ENCODE results near the gene CNTN4. TPM values are rescaled to one million over a fixed set of nuclear protein-coding genes. Genes with fewer than 3 reads are reported as not detected.

Gene CNTN4
- total RNA-seq, 2 experiments from 2014 or later, result not detected

- H3K9me3 Mint-ChIP-seq (ENCODE audit: low read depth), result no peaks in the 10 kb centered on the region
- H3K27ac Mint-ChIP-seq, result no peak overlapping the region
- H3K4me3 Mint-ChIP-seq, result no peak overlapping the region
- ATAC-seq, result no peak
- no peaks in the 10 kb centered on the region for H3K36me3 Mint-ChIP-seq
- H3K4me1 Mint-ChIP-seq, result no peaks in the 10 kb centered on the region
- no peak for DNase-seq
- CTCF ChIA-PET, result no interaction called here
- no peaks in the 10 kb centered on the region for H3K27me3 Mint-ChIP-seq
Measured at GRCh38 chr3:2543247-2543646, 444.6 kb downstream of the CNTN4 start.

DNA sequence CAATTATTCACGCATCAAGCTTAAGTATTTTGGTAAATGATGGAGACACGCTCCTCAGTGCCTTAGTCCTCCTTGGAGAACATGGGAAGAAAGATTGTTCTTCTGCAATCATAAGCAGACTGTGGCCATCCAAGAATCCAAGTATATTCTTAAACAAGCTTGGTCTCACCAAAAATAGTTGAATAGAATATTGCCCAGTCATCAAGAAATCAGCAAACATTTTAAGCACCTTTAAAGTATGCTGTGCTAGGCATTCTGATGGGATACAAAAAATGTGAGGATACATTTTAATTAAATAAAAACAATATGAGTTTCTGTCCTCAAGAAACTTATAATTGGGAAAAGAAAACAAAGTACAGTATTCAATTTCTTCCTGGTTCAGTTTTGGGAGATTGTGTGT is 445.5 kb downstream of the CNTN4 start:
- no peaks in the 10 kb centered on the region for H3K27me3 Mint-ChIP-seq
- H3K4me3 Mint-ChIP-seq, result no peak overlapping the region
- no peak overlapping the region for H3K27ac Mint-ChIP-seq
- no peaks in the 10 kb centered on the region for H3K9me3 Mint-ChIP-seq (ENCODE audit: low read depth)
- no peaks in the 10 kb centered on the region for H3K36me3 Mint-ChIP-seq
- H3K4me1 Mint-ChIP-seq, result no peaks in the 10 kb centered on the region
- DNase-seq (no peak), ATAC-seq (no peak)
- CTCF ChIA-PET, result no interaction called here

GRCh38 chr3:2544718-2545117 is 446.1 kb downstream of the CNTN4 start:
- CTCF ChIA-PET, result no interaction called here
- Mint-ChIP-seq H3K4me3 (no peak overlapping the region), H3K9me3 (ENCODE audit: low read depth) (no peaks in the 10 kb centered on the region), H3K27me3 (no peaks in the 10 kb centered on the region), H3K27ac (no peak overlapping the region), H3K4me1 (no peaks in the 10 kb centered on the region), H3K36me3 (no peaks in the 10 kb centered on the region)
- no peak for ATAC-seq
- DNase-seq, result no peak

GRCh38 chr3:2547049-2547448 is 448.4 kb downstream of the CNTN4 start:
- no peaks in the 10 kb centered on the region for H3K4me1 Mint-ChIP-seq
- no peak overlapping the region for H3K27ac Mint-ChIP-seq
- DNase-seq (no peak), ATAC-seq (no peak)
- H3K27me3 Mint-ChIP-seq, result no peaks in the 10 kb centered on the region
- CTCF ChIA-PET, result no interaction called here
- H3K36me3 Mint-ChIP-seq, result no peaks in the 10 kb centered on the region
- H3K4me3 Mint-ChIP-seq, result no peak overlapping the region
- peaks cover 3% of the 10 kb centered on the region for H3K9me3 Mint-ChIP-seq (ENCODE audit: low read depth)

DNA sequence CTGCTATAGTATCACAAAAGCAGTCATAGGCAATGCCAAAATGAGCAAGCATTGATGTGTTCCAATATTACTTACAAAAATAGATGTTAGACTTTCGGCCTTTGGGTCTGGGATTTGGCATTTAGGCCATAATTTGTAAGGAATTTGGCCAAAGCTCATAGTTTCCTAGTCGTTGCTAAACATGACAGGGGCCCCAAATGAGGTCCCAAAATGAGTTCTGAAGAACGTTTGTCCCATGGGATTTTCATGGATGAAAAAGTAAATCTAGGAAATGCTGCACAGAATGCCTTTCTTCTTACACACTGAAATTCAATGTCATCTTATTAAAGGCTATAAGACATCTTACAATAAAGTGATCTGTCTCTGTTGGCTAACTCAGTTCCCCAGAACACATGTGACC is 456.0 kb downstream of the CNTN4 start:
- no peak for ATAC-seq
- CTCF ChIA-PET, result no interaction called here
- Mint-ChIP-seq H3K4me1 (no peaks in the 10 kb centered on the region), H3K36me3 (no peaks in the 10 kb centered on the region), H3K27me3 (no peaks in the 10 kb centered on the region), H3K4me3 (no peak overlapping the region), H3K27ac (no peak overlapping the region), H3K9me3 (ENCODE audit: low read depth) (peaks cover 3% of the 10 kb centered on the region)
- no peak for DNase-seq

DNA sequence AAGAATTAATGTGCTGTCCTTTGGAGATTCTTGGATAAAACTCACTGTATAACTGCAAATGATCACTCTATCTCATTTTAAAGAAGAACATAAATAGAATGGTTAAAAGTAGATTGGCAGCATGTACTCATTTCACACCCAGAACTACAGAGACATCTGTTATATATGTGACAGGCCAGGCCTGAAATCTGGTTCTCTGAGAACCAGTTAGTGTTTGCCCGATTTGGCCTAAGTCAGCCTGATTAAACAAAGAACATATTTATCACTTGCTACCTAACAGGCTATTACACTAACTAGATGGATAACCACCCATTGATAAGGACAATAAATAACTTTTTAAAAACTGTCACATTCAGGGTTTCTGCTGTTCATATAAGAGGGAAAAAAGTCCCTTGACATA is 460.1 kb downstream of the CNTN4 start:
- H3K9me3 Mint-ChIP-seq (ENCODE audit: low read depth), result no peaks in the 10 kb centered on the region
- H3K36me3 Mint-ChIP-seq, result no peaks in the 10 kb centered on the region
- no peak overlapping the region for H3K4me3 Mint-ChIP-seq
- CTCF ChIA-PET, result no interaction called here
- H3K27ac Mint-ChIP-seq, result no peak overlapping the region
- H3K4me1 Mint-ChIP-seq, result no peaks in the 10 kb centered on the region
- no peaks in the 10 kb centered on the region for H3K27me3 Mint-ChIP-seq
- no peak for ATAC-seq
- no peak for DNase-seq

- H3K27me3 Mint-ChIP-seq, result no peaks in the 10 kb centered on the region
- DNase-seq, result no peak
- H3K4me1 Mint-ChIP-seq, result no peaks in the 10 kb centered on the region
- no peaks in the 10 kb centered on the region for H3K36me3 Mint-ChIP-seq
- H3K4me3 Mint-ChIP-seq, result no peak overlapping the region
- CTCF ChIA-PET, result interaction anchor here (1.2 kb wide), 1 partner anchor 17 kb away, joined by 3 read pairs; no protein-coding TSS in a partner anchor
- no peak for ATAC-seq
- no peak overlapping the region for H3K27ac Mint-ChIP-seq
- no peaks in the 10 kb centered on the region for H3K9me3 Mint-ChIP-seq (ENCODE audit: low read depth)
Measured at GRCh38 chr3:2567451-2567850, 468.8 kb downstream of the CNTN4 start.

- CTCF ChIA-PET, result interaction anchor here (0.7 to 1.2 kb wide), 2 partner anchors 16 to 321 kb away, joined by 3 read pairs; no protein-coding TSS in a partner anchor
- no peaks in the 10 kb centered on the region for H3K9me3 Mint-ChIP-seq (ENCODE audit: low read depth)
- ATAC-seq (no peak), DNase-seq (no peak)
- H3K27me3 Mint-ChIP-seq, result no peaks in the 10 kb centered on the region
- no peak overlapping the region for H3K27ac Mint-ChIP-seq
- H3K4me3 Mint-ChIP-seq, result no peak overlapping the region
- H3K4me1 Mint-ChIP-seq, result no peaks in the 10 kb centered on the region
- no peaks in the 10 kb centered on the region for H3K36me3 Mint-ChIP-seq
Measured at GRCh38 chr3:2568156-2568555, 469.5 kb downstream of the CNTN4 start.

- no peak overlapping the region for H3K27ac Mint-ChIP-seq
- ATAC-seq (no peak), DNase-seq (no peak)
- CTCF ChIA-PET, result no interaction called here
- H3K4me1 Mint-ChIP-seq, result no peaks in the 10 kb centered on the region
- H3K4me3 Mint-ChIP-seq, result no peak overlapping the region
- H3K36me3 Mint-ChIP-seq, result no peaks in the 10 kb centered on the region
- no peaks in the 10 kb centered on the region for H3K27me3 Mint-ChIP-seq
- H3K9me3 Mint-ChIP-seq (ENCODE audit: low read depth), result no peaks in the 10 kb centered on the region
Measured at GRCh38 chr3:2568929-2569328, 470.3 kb downstream of the CNTN4 start.

DNA sequence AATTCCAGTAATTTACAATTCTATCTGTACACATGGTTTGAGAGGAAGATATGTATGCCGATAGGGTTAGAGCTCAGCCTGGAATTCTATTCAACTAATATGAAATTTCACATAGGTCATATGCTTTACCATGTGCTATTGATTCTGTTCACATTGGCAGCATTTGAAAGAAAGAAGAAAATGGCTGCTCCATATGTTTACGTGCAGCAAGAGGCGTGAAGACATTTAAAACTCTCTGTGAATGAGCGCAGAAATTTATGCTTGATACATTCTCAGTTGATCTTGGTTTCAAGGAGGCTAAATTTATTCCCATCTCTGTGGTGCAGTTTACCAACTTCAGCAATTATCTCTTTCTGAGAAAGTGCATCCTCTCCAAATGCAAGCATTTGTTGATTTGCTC is 478.9 kb downstream of the CNTN4 start:
- Mint-ChIP-seq H3K27ac (no peak overlapping the region), H3K36me3 (no peaks in the 10 kb centered on the region), H3K4me1 (no peaks in the 10 kb centered on the region), H3K27me3 (no peaks in the 10 kb centered on the region), H3K9me3 (ENCODE audit: low read depth) (no peaks in the 10 kb centered on the region), H3K4me3 (no peak overlapping the region)
- CTCF ChIA-PET, result no interaction called here
- no peak for ATAC-seq
- DNase-seq, result no peak

DNA sequence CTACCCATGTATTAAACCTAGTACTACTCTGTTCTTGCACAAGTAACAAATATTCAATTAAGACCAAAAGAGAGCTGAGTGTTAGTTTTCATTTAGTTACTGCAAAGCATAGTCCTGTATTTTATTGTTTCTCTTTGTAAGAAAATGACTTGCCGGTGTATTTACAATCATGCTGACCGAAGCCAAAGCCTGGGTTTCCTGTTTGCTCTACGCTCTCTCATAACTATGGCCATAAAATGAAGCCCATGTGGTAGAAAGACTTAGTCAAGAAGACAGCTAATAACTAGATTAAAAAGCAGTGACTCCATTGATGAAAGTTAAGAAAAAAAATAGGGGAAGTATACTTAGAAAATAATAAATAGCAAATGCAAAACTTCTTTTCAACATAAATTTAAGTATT is 479.9 kb downstream of the CNTN4 start:
- ATAC-seq (no peak), DNase-seq (no peak)
- Mint-ChIP-seq H3K27ac (no peak overlapping the region), H3K9me3 (ENCODE audit: low read depth) (no peaks in the 10 kb centered on the region), H3K4me3 (no peak overlapping the region), H3K4me1 (no peaks in the 10 kb centered on the region), H3K36me3 (no peaks in the 10 kb centered on the region), H3K27me3 (no peaks in the 10 kb centered on the region)
- CTCF ChIA-PET, result no interaction called here

DNA sequence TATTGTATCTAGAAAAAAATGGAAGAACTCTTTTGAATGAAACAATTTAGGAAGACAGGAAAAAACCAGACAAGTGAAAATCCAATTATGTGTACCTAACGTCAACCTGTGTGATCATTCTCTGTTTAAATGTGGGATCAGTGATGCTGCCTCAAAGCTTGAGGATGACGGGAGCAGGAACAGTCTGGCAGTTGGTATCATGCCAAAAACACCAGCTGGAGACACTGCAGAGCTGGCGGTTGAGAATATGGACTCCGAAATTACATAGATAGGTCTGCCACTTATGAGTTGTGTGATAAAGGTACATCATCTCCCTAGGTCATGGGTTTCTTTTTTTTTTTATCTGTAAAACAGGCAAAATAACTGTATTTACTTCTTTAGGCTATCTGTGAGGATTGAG is 480.5 kb downstream of the CNTN4 start:
- Mint-ChIP-seq H3K27ac (no peak overlapping the region), H3K4me3 (no peak overlapping the region), H3K36me3 (no peaks in the 10 kb centered on the region), H3K27me3 (no peaks in the 10 kb centered on the region), H3K4me1 (no peaks in the 10 kb centered on the region), H3K9me3 (ENCODE audit: low read depth) (no peaks in the 10 kb centered on the region)
- DNase-seq (no peak), ATAC-seq (no peak)
- CTCF ChIA-PET, result no interaction called here

DNA sequence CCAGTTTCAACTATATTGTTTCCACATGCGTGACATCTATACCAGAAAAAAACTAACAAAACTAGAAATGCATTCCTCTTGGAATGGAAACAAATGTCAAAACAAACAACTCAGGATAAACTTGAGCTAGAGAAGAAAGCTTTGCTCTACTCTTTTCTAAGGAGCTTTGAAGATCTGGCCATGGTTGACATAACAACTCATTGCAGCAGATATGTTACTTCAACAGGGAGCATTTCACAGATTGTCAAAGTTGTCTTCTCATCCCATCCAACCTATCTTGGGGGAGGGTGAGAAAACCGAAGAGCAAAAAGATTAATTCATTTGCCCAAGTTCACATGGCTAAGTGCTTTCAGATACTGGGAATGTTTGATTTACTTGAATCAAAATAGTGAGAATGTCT is 484.4 kb downstream of the CNTN4 start:
- no peak overlapping the region for H3K27ac Mint-ChIP-seq
- no peaks in the 10 kb centered on the region for H3K4me1 Mint-ChIP-seq
- DNase-seq (no peak), ATAC-seq (no peak)
- peaks cover 5% of the 10 kb centered on the region for H3K9me3 Mint-ChIP-seq (ENCODE audit: low read depth)
- no peaks in the 10 kb centered on the region for H3K36me3 Mint-ChIP-seq
- H3K27me3 Mint-ChIP-seq, result no peaks in the 10 kb centered on the region
- CTCF ChIA-PET, result no interaction called here
- no peak overlapping the region for H3K4me3 Mint-ChIP-seq

GRCh38 chr3:2589336-2589969 is 490.8 kb downstream of the CNTN4 start:
- CTCF ChIA-PET, result no interaction called here
- Mint-ChIP-seq H3K27ac (no peak overlapping the region), H3K4me3 (no peak overlapping the region), H3K27me3 (no peaks in the 10 kb centered on the region), H3K9me3 (ENCODE audit: low read depth) (peaks cover 5% of the 10 kb centered on the region), H3K36me3 (no peaks in the 10 kb centered on the region), H3K4me1 (no peaks in the 10 kb centered on the region)
- ATAC-seq (no peak), DNase-seq (no peak)

- Mint-ChIP-seq H3K27ac (no peak overlapping the region), H3K4me3 (no peak overlapping the region), H3K36me3 (no peaks in the 10 kb centered on the region), H3K27me3 (no peaks in the 10 kb centered on the region), H3K9me3 (ENCODE audit: low read depth) (no peaks in the 10 kb centered on the region), H3K4me1 (no peaks in the 10 kb centered on the region)
- CTCF ChIA-PET, result no interaction called here
- no peak for DNase-seq
- ATAC-seq, result no peak
Measured at GRCh38 chr3:2595486-2595885, 496.8 kb downstream of the CNTN4 start.

Data from activated CD8-positive, alpha-beta memory T cell treated with anti-CD3 and anti-CD28 coated beads, Interleukin-2, amount 10 ng/mL, durations not matched to agents 7 days and 5 days (primary cell).